H1 (cell line): ENCODE measurements around the gene LSM4. TPM values are rescaled to one million over a fixed set of nuclear protein-coding genes. Genes with fewer than 3 reads are reported as not detected.

Experiments used
- CBX5 ChIP-seq: fragments of 300-800, 300-1000 bp; sonication (generic); IDR thresholded peaks from 2 replicates; pipeline ENCODE4 v1.7.1; 2016; ENCODE audit warnings: antibody characterized with exemption, low read length, low read depth
- PHF8 ChIP-seq: fragments of 200-600 bp; sonication (generic); conservative IDR thresholded peaks from 2 replicates; pipeline ENCODE4 v1.7.1; 2012; ENCODE audit warnings: low read depth, mild to moderate bottlenecking, inconsistent platforms, low read length, moderate library complexity
- RNF2 ChIP-seq: fragments of 200-900, 300-1000 bp; sonication (generic); IDR thresholded peaks from 2 replicates; pipeline ENCODE4 v1.7.1; 2016; ENCODE audit warnings: borderline replicate concordance, low read depth, mild to moderate bottlenecking, antibody characterized with exemption, low read length; ENCODE audit not compliant: poor library complexity, severe bottlenecking; ENCODE audit errors: missing control alignments
- polyA plus RNA-seq, 7 experiments: library from polyadenylated mRNA; depleted of rRNA in 3 of 7; stranded (reverse) in 5 of 7; unstranded in 2 of 7; fragments of >200 nt in 5 of 7; fragments of 200-250 nt in 2 of 7; gene quantifications; 1 replicate in 5 of 7; 2 replicates in 1 of 7; 4 replicates in 1 of 7; pipeline versions ENCODE4 v1.2.1 to v1.2.3, GENCODE V29; 2011 to 2013; ENCODE audit warnings: missing spikeins in 2 of 7, mixed read lengths in 2 of 7
- total RNA-seq: library from RNA; stranded (reverse); fragmentation: NEBNext Ultra II Directional; extraction: Animal tissue kit (Norgen Biotek cat#: 25700); gene quantifications from 2 replicates; pipeline ENCODE4 v1.2.1, GENCODE V29; 2021

The LSM4 gene
- total and polyA plus RNA-seq, 2 of the 8 experiments (the other 6 are each of a cell fraction or from before 2014, with no cell fraction given) = 302 to 319 TPM

DNA sequence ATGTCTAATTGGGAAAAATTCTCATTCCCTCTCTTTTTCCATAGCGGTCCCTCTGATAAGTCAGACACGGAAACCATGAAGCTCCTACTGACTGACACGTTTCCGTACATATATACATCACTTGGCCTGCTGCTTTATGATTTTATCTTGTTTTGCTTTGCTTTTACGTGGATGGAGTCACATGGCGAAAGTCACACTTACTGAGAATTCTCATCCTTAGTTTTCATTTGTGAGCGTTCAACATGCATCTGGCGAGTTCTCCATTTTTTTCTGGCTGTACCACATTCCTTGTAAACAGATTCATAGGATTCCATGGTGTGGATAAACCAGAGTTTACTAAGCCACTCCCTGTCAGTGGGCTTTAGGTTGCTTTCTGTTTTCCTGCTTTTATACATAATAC lies 38.8 kb upstream of the LSM4 start (continued):
- TF ChIP-seq PHF8 (no peak), CBX5 (no peak), RNF2 (no peak)
